ENCODE measurements around the gene ZNF544. TPM values are rescaled to one million over a fixed set of nuclear protein-coding genes. Genes with fewer than 3 reads are reported as not detected.
"Not testable (repeated sequence)": the region's sequence is repeated elsewhere in the genome, so short reads cannot be mapped to it uniquely, and the experiment has no call there.

The ZNF544 gene
- total RNA-seq, 1 donor from 2014 or later: 25.2 TPM

GRCh38 chr19:58310685-58311084, 82.0 kb downstream of the ZNF544 start:
- peaks cover 71% of the 10 kb centered on the region for H3K36me3 Mint-ChIP-seq (ENCODE audit: unreplicated experiment)
- not testable (repeated sequence) for H3K27me3 Mint-ChIP-seq (ENCODE audit: unreplicated experiment); DNase-seq (ENCODE audit: extremely low spot score, unreplicated experiment); H3K9me3 Mint-ChIP-seq (ENCODE audit: unreplicated experiment); H3K4me3 Mint-ChIP-seq (ENCODE audit: unreplicated experiment); H3K4me1 Mint-ChIP-seq (ENCODE audit: unreplicated experiment); H3K27ac Mint-ChIP-seq (ENCODE audit: unreplicated experiment)
- TF ChIP-seq CTCF (IDR thresholded peaks at IDR 0.05): peak; percentile 37

- H3K4me1 Mint-ChIP-seq (ENCODE audit: unreplicated experiment): peaks cover 2% of the 10 kb centered on the region
- peaks cover 8% of the 10 kb centered on the region for H3K9me3 Mint-ChIP-seq (ENCODE audit: unreplicated experiment)
- no peak for TF ChIP-seq CTCF (IDR thresholded peaks at IDR 0.05)
- peaks cover 66% of the 10 kb centered on the region for H3K36me3 Mint-ChIP-seq (ENCODE audit: unreplicated experiment)
- H3K27me3 Mint-ChIP-seq (ENCODE audit: unreplicated experiment): no peaks in the 10 kb centered on the region
- no peak overlapping the region for H3K27ac Mint-ChIP-seq (ENCODE audit: unreplicated experiment)
- no peak overlapping the region for H3K4me3 Mint-ChIP-seq (ENCODE audit: unreplicated experiment)
- DNase-seq (ENCODE audit: extremely low spot score, unreplicated experiment): no peak
These were observed 82.7 kb downstream of the ZNF544 start for GRCh38 chr19:58311345-58311865.

Other genes with a start within 250 kb of the ZNF544 start
- 17.5 and 22.0 TPM in 2 replicates for gene ZNF606, start 226.1 kb upstream of the ZNF544 start, total RNA-seq
- gene ZSCAN1, start 194.9 kb upstream of the ZNF544 start, total RNA-seq: 0.57 TPM in 1 of 2 replicates, not detected in the other
- 5.5 and 5.9 TPM in 2 replicates for gene ZNF135, start 169.6 kb upstream of the ZNF544 start, total RNA-seq
- 47.2 and 50.7 TPM in 2 replicates for gene ZSCAN18, start 130.7 kb upstream of the ZNF544 start, total RNA-seq
- gene ZNF329, start 78.1 kb upstream of the ZNF544 start, total RNA-seq: 10.0 and 10.3 TPM in 2 replicates
- 14.6 and 17.2 TPM in 2 replicates for gene ZNF274, start 45.9 kb upstream of the ZNF544 start, total RNA-seq
- 10.7 and 10.9 TPM in 2 replicates for gene ZNF8, start 50.0 kb downstream of the ZNF544 start, total RNA-seq
- gene ERVK3-1, start 76.5 kb downstream of the ZNF544 start, total RNA-seq: 28.7 and 36.2 TPM in 2 replicates
- gene ZSCAN22, start 98.1 kb downstream of the ZNF544 start, total RNA-seq: 3.7 and 4.1 TPM in 2 replicates
- 39.8 and 40.0 TPM in 2 replicates for gene A1BG, start 124.6 kb downstream of the ZNF544 start, total RNA-seq
- 1.4 and 2.7 TPM in 2 replicates for gene ZNF497, start 133.8 kb downstream of the ZNF544 start, total RNA-seq
- gene ZNF837, start 152.1 kb downstream of the ZNF544 start, total RNA-seq: 2.5 and 3.0 TPM in 2 replicates
- 933 and 942 TPM in 2 replicates for gene RPS5, start 158.4 kb downstream of the ZNF544 start, total RNA-seq
- gene RNF225, start 166.7 kb downstream of the ZNF544 start, total RNA-seq: not detected in 2 replicates
- 11.8 and 12.1 TPM in 2 replicates for gene ZNF584, start 179.7 kb downstream of the ZNF544 start, total RNA-seq
- gene ZNF132, start 211.2 kb downstream of the ZNF544 start, total RNA-seq: 0.71 and 1.2 TPM in 2 replicates
- gene ZNF324B, start 222.7 kb downstream of the ZNF544 start, total RNA-seq: 7.4 and 8.2 TPM in 2 replicates
- 12.9 and 14.8 TPM in 2 replicates for gene ZNF324, start 238.2 kb downstream of the ZNF544 start, total RNA-seq
- gene ZNF446, start 247.4 kb downstream of the ZNF544 start, total RNA-seq: 15.5 and 15.9 TPM in 2 replicates

All from osteocyte (in vitro differentiated cells).